ENCODE data around the gene CLN6. TPM values are rescaled to one million over a fixed set of nuclear protein-coding genes. Genes with fewer than 3 reads are reported as not detected.
"Not testable (repeated sequence)": the region's sequence is repeated elsewhere in the genome, so short reads cannot be mapped to it uniquely, and the experiment has no call there.

The CLN6 gene
- total RNA-seq, 2 experiments from 2014 or later, result 30.5 to 34.2 TPM

DNA sequence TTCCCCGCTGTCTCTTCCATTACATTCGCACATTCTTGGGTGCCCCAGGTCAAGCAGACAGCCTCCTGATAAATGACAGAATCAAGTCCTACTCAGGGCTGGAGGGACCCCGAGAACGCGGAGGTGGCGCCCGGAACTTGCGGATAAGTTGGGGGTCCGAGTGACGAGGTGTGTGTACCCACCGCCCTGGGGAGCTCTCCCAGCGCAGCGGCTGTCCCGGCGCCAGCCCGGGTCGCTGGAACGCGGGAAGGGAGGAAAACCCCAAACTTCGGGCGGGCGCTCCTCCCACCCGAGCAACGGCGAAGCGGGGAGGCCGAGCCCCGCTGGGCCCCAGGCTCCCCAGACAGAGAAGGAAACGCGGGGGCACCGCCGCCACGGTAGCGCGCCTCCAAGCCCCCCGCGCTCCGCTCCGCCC, 550 bp downstream of the CLN6 start:
- peak; percentile 23 for DNase-seq
- H3K4me3 Mint-ChIP-seq, result peak overlapping the region; percentile 82
- no peaks in the 10 kb centered on the region for H3K27me3 Mint-ChIP-seq (ENCODE audit: low read depth)
- intact Hi-C loops (cut with micrococcal nuclease), result loop anchor here (2.0 to 5.0 kb wide), 3 partner anchors 20 to 708 kb away; partner anchors contain the start of gene C15orf61
- peaks cover 44% of the 10 kb centered on the region for H3K4me1 Mint-ChIP-seq (ENCODE audit: low read depth)
- peak overlapping the region; percentile 48 for H3K27ac Mint-ChIP-seq
- CTCF ChIA-PET, result interaction anchor here (0.5 to 2.1 kb wide), 4 partner anchors 77 to 368 kb away, joined by 3 to 4 read pairs (median 4); no protein-coding TSS in a partner anchor
- peaks cover 16% of the 10 kb centered on the region for H3K36me3 Mint-ChIP-seq (ENCODE audit: low read depth)
- no peaks in the 10 kb centered on the region for H3K9me3 Mint-ChIP-seq

DNA sequence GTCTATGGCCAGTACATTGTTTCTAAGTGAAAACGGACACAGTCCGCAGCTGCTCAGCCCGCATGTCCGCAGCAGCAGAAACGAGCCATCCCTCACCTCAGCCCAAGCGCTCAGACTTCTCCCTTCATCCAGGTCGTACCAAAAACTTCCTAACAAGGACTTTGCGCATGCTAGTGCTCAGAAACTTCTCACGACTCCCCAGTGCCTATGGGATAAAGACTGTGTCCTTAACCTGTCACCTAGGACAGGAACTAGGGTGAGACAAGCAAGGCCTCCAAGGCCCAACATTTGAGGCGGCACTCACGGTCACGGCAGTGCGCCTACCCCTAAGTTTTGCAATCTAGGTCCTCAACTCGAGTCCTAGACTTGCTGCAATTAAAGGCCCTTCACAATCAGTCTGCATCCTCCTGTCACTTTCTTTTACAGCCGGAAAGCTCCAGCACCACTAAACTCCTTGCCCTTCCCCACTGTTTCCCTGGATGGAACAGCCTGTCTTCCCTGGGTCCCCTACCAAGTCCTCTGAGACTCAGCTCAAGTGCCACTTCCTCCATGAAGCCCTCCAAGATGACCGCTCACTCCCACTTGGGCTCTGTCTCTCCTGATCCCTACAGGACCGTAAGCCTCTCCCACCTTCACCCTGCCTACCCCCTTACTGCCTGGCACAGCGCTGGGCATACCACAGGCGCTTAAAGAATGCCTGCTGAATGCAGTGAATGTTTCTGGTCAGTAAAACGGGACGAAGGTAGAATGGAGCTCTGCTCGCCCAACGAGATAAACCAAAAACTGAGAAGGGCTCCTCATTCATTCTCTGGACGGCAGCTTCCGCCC, 1.2 kb downstream of the CLN6 start:
- CTCF ChIA-PET, result interaction anchor here (0.5 to 2.1 kb wide), 4 partner anchors 78 to 367 kb away, joined by 3 to 4 read pairs (median 4); no protein-coding TSS in a partner anchor
- no peak for DNase-seq
- intact Hi-C loops (cut with micrococcal nuclease), result loop anchor here (2.0 to 5.0 kb wide), 3 partner anchors 20 to 708 kb away; partner anchors contain the start of gene C15orf61
- peak overlapping the region; percentile 82 for H3K4me3 Mint-ChIP-seq
- H3K27me3 Mint-ChIP-seq (ENCODE audit: low read depth), result no peaks in the 10 kb centered on the region
- peak overlapping the region; percentile 48 for H3K27ac Mint-ChIP-seq
- H3K4me1 Mint-ChIP-seq (ENCODE audit: low read depth), result peaks cover 44% of the 10 kb centered on the region
- H3K36me3 Mint-ChIP-seq (ENCODE audit: low read depth), result peaks cover 16% of the 10 kb centered on the region
- no peaks in the 10 kb centered on the region for H3K9me3 Mint-ChIP-seq

DNA sequence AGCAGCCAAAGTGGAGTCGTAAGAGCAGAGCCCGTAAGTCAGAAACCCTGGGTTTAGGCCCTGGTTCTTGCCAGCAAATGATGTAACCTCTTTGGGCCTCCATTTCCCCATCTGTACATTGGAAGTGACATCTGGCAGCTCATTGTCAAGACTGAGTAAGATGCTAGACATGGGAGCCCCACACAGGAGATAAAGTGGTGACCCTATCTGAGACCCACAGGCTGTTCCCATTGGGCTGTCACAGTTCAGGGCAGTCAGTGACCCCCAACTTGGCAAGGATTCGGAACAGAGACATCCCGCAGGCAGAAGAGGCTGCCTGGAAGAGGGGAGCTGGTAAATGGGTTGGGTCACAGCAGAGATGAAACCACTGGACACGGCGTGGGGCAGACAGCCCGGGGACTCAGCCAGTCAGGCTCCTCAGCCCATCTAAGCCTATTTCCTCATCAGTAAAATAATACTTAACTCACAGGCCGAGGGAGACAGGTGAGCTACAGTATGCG, 1.8 kb downstream of the CLN6 start:
- H3K27ac Mint-ChIP-seq, result no peak overlapping the region
- CTCF ChIA-PET, result interaction anchor here (1.5 kb wide), 1 partner anchor 365 kb away, joined by 3 read pairs; no protein-coding TSS in a partner anchor
- intact Hi-C loops (cut with micrococcal nuclease), result loop anchor here (2.0 to 5.0 kb wide), 3 partner anchors 19 to 707 kb away; partner anchors contain the start of gene C15orf61
- no peak for DNase-seq
- H3K36me3 Mint-ChIP-seq (ENCODE audit: low read depth), result peaks cover 21% of the 10 kb centered on the region
- peaks cover 44% of the 10 kb centered on the region for H3K4me1 Mint-ChIP-seq (ENCODE audit: low read depth)
- H3K9me3 Mint-ChIP-seq, result no peaks in the 10 kb centered on the region
- H3K4me3 Mint-ChIP-seq, result peak overlapping the region; percentile 82
- no peaks in the 10 kb centered on the region for H3K27me3 Mint-ChIP-seq (ENCODE audit: low read depth)

DNA sequence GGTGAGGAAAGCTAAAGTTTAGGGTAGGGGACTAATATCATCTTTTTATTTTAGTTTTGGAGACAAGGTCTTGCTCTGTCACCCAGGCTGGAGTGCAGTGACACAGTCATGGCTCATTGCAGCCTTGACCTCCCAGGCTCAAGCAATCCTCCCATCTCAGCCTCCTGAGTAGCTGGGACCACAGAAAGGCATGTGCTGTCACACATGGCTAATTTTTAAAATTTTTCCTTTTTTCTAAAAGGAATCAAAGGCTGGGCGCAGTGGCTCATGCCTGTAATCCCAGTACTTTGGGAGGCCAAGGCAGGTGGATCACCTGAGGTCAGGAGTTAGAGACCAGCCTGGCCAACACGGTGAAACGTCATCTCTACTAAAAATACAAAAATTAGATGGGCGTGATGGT, 4.1 kb downstream of the CLN6 start:
- H3K4me3 Mint-ChIP-seq; DNase-seq; H3K27ac Mint-ChIP-seq; H3K9me3 Mint-ChIP-seq; H3K27me3 Mint-ChIP-seq (ENCODE audit: low read depth): not testable (repeated sequence)
- CTCF ChIA-PET, result interaction anchor here (1.2 kb wide), 1 partner anchor 325 kb away, joined by 3 read pairs; no protein-coding TSS in a partner anchor
- Mint-ChIP-seq H3K36me3 (ENCODE audit: low read depth) (peaks cover 21% of the 10 kb centered on the region), H3K4me1 (ENCODE audit: low read depth) (peaks cover 34% of the 10 kb centered on the region)
- intact Hi-C loops (cut with micrococcal nuclease), result loop anchor here (5.0 kb wide), 1 partner anchor 363 kb away; no protein-coding TSS in a partner anchor

DNA sequence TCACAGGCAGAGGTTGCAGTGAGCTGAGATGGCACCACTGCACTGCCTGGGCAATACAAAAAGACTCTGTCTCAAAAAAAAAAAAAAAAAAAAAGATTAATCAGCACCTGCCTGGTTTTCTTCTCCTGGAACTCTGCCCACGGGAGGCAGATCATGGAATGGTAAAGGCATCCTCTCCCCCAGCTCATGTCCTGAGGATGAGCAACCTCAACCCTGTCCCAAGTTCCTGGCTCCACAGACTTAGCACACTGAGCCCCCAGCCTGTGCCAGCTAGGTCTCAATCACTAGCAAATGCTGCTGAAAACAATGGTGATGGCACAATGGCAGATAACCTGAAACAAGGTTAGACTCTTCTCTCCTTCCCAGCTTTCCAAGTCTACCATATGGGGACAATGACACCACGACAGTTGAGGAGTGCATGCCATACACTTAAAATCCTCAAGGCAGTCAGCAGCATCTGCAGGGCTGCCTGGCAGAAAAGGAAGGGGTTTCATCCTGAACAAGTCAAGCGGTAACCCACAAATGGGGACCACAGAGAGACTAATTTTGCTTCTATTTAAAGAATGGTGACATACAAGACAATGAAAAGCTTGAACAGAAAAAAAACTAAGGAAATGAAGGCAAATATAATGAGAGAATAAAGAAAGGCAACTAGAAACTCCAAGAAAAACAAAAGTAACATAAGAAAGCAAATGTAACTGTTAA, 4.8 kb downstream of the CLN6 start:
- intact Hi-C loops (cut with micrococcal nuclease), result loop anchor here (5.0 kb wide), 1 partner anchor 362 kb away; no protein-coding TSS in a partner anchor
- CTCF ChIA-PET, result interaction anchor here (1.2 kb wide), 1 partner anchor 325 kb away, joined by 3 read pairs; no protein-coding TSS in a partner anchor
- no peaks in the 10 kb centered on the region for H3K27me3 Mint-ChIP-seq (ENCODE audit: low read depth)

DNA sequence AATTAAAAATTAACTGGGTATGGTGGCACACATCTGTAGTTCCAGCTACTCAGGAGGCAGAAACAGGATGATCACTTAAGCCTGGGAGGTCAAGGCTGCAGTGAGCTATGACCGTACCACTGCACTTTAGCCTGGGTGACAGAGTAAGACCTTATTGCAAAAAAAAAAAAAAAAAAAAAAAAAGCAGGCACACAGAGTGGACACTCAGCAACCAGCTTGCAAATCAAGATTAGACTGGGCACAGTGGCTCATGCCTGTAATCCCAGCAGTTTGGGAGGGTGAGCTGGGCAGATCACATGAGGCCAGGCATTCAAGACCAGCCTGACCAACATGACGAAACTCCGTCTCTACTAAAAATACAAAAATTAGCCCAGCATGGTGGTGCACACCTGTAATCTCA, 5.4 kb downstream of the CLN6 start:
- Mint-ChIP-seq H3K36me3 (ENCODE audit: low read depth) (peaks cover 27% of the 10 kb centered on the region), H3K9me3 (no peaks in the 10 kb centered on the region), H3K4me3 (no peak overlapping the region), H3K27me3 (ENCODE audit: low read depth) (no peaks in the 10 kb centered on the region), H3K4me1 (ENCODE audit: low read depth) (peaks cover 27% of the 10 kb centered on the region), H3K27ac (no peak overlapping the region)
- intact Hi-C loops (cut with micrococcal nuclease), result no loop called here
- CTCF ChIA-PET, result interaction anchor here (1.2 kb wide), 1 partner anchor 326 kb away, joined by 3 read pairs; no protein-coding TSS in a partner anchor
- DNase-seq, result no peak

More for the DNA sequence above, 4.8 kb downstream of the CLN6 start:
- H3K36me3 Mint-ChIP-seq (ENCODE audit: low read depth), result peaks cover 25% of the 10 kb centered on the region
- H3K4me1 Mint-ChIP-seq (ENCODE audit: low read depth), result peaks cover 27% of the 10 kb centered on the region
- no peaks in the 10 kb centered on the region for H3K9me3 Mint-ChIP-seq
- H3K4me3 Mint-ChIP-seq, result no peak overlapping the region
- H3K27ac Mint-ChIP-seq, result no peak overlapping the region
- DNase-seq, result no peak

DNA sequence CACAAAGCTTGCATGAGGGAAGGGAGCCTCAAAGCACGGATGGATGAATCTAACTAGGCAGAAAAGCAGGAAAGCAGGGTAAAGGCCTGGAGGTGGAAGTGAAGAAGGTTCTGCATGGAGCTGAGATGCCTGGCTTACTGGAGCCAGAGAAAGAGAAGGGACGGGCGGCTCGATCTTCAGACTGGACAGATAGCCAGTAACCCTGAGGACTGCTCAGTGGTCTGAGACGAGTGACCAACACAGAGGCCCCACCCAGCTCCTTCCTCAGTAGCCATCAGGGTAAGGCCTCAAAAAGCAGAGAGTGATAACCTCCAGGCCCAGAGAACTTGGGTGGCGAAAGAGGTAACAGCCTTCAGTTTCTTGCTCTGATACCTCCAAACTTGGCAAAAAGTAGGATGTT, 6.4 kb downstream of the CLN6 start:
- no peaks in the 10 kb centered on the region for H3K27me3 Mint-ChIP-seq (ENCODE audit: low read depth)
- intact Hi-C loops (cut with micrococcal nuclease), result no loop called here
- H3K9me3 Mint-ChIP-seq, result no peaks in the 10 kb centered on the region
- H3K27ac Mint-ChIP-seq, result no peak overlapping the region
- CTCF ChIA-PET, result no interaction called here
- peaks cover 21% of the 10 kb centered on the region for H3K4me1 Mint-ChIP-seq (ENCODE audit: low read depth)
- DNase-seq, result no peak
- H3K4me3 Mint-ChIP-seq, result no peak overlapping the region
- H3K36me3 Mint-ChIP-seq (ENCODE audit: low read depth), result peaks cover 25% of the 10 kb centered on the region

DNA sequence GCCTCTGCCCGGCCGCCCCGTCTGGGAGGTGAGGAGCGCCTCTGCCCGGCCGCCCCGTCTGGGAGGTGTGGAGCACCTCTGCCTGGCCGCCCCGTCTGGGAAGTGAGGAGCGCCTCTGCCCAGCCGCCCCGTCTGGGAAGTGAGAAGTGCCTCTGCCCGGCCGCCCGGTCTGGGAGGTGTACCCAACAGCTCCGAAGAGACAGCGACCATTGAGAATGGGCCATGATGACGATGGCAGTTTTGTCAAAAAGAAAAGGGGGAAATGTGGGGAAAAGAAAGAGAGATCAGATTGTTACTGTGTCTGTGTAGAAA, 7.1 kb downstream of the CLN6 start:
- H3K36me3 Mint-ChIP-seq (ENCODE audit: low read depth), result peaks cover 26% of the 10 kb centered on the region
- H3K4me1 Mint-ChIP-seq (ENCODE audit: low read depth), result peaks cover 14% of the 10 kb centered on the region
- intact Hi-C loops (cut with micrococcal nuclease); DNase-seq; H3K27ac Mint-ChIP-seq; H3K9me3 Mint-ChIP-seq; H3K27me3 Mint-ChIP-seq (ENCODE audit: low read depth); CTCF ChIA-PET; H3K4me3 Mint-ChIP-seq: not testable (repeated sequence)

DNA sequence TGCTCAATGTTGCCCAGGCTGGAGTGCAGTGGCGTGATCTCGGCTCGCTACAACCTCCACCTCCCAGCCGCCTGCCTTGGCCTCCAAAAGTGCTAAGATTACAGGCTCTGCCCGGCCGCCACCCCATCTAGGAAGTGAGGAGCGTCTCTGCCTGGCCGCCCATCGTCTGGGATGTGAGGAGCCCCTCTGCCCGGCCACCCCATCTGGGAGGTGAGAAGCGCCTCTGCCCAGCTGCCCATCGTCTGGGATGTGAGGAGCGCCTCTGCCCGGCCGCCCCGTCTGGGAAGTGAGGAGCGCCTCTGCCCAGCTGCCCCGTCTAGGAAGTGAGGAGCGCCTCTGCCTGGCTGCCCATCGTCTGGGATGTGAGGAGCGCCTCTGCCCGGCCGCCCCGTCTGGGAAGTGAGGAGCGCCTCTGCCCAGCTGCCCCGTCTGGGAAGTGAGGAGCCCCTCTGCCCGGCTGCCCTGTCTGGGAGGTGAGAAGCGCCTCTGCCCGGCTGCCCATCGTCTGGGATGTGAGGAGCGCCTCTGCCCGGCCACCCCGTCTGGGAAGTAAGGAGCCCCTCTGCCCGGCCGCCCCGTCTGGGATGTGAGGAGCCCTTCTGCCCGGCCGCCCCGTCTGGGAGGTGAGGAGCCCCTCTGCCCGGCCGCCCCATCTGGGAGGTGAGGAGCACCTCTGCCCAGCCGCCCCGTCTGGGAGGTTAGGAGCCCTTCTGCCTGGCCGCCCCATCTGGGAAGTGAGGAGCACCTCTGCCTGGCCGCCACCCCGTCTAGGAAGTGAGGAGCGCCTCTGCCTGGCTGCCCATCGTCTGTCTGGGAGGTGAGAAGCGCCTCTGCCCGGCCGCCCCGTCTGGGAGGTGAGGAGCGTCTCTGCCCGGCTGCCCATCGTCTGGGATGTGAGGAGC, 7.7 kb downstream of the CLN6 start:
- DNase-seq; H3K27me3 Mint-ChIP-seq (ENCODE audit: low read depth); H3K9me3 Mint-ChIP-seq; H3K27ac Mint-ChIP-seq; H3K4me3 Mint-ChIP-seq; intact Hi-C loops (cut with micrococcal nuclease); H3K4me1 Mint-ChIP-seq (ENCODE audit: low read depth): not testable (repeated sequence)
- peaks cover 29% of the 10 kb centered on the region for H3K36me3 Mint-ChIP-seq (ENCODE audit: low read depth)
- CTCF ChIA-PET, result interaction anchor here (0.9 kb wide), 1 partner anchor 12 kb away, joined by 3 read pairs; no protein-coding TSS in a partner anchor

DNA sequence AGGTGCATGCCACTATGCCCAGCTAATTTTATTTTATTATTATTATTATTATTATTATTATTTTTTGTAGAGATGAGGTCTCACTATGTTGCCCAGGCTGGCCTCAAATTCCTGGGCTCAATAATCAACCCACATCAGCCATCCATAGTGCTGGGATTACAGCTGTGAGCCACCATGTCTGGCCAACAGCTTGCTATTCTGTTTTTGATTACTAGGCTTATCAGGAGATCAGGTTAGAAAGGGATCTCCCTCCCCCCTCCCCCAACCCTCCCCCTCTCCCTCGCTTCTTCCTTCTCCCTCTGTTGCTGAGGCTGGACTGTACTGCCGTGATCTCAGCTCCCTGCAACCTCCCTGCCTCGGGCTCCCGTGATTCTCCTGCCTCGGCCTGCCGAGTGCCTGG, 8.6 kb downstream of the CLN6 start:
- intact Hi-C loops (cut with micrococcal nuclease), result no loop called here
- H3K4me1 Mint-ChIP-seq (ENCODE audit: low read depth), result peaks cover 9% of the 10 kb centered on the region
- DNase-seq, result no peak
- CTCF ChIA-PET, result interaction anchor here (0.9 kb wide), 1 partner anchor 11 kb away, joined by 3 read pairs; no protein-coding TSS in a partner anchor
- no peak overlapping the region for H3K4me3 Mint-ChIP-seq
- no peaks in the 10 kb centered on the region for H3K27me3 Mint-ChIP-seq (ENCODE audit: low read depth)
- H3K9me3 Mint-ChIP-seq, result no peaks in the 10 kb centered on the region
- H3K36me3 Mint-ChIP-seq (ENCODE audit: low read depth), result peaks cover 33% of the 10 kb centered on the region
- no peak overlapping the region for H3K27ac Mint-ChIP-seq

DNA sequence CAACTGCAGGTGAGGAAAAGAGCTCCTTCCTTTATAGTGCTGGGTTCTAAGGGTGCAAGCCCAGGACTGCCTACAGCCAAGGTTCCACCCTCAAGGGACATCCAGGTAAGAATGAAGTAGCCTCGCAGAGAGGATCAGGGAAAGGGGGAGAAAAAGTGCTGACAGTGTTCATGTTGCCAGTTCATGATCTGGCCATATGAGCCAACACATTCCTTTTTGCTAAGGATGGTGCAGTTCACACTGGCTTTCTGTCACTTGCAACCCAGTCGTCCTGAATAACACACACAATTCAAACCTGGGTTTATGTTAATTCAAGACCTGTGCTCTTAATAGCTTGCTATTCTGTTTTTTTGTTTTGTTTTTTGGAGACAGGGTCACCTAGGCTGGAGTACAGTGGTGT, 9.0 kb downstream of the CLN6 start:
- no peak for DNase-seq
- Mint-ChIP-seq H3K36me3 (ENCODE audit: low read depth) (peaks cover 33% of the 10 kb centered on the region), H3K4me3 (no peak overlapping the region), H3K4me1 (ENCODE audit: low read depth) (peaks cover 9% of the 10 kb centered on the region), H3K27me3 (ENCODE audit: low read depth) (no peaks in the 10 kb centered on the region), H3K9me3 (no peaks in the 10 kb centered on the region), H3K27ac (no peak overlapping the region)
- intact Hi-C loops (cut with micrococcal nuclease), result no loop called here
- CTCF ChIA-PET, result interaction anchor here (1.4 kb wide), 1 partner anchor 12 kb away, joined by 3 read pairs; no protein-coding TSS in a partner anchor
